ENCODE results near the gene PXMP4.

Gene PXMP4

GRCh38 chr20:33687370-33687915 is 32.7 kb downstream of the PXMP4 start:
- no peak for TF ChIP-seq CTCF (IDR thresholded peaks at IDR 0.05)
- Histone ChIP-seq H3K27me3 (ENCODE audit: control insufficient read depth, insufficient read depth, low read length) (no peaks in the 10 kb centered on the region), H3K36me3 (ENCODE audit: control insufficient read depth, insufficient read depth, low read length) (no peaks in the 10 kb centered on the region), H3K9ac (no peak overlapping the region), H2AFZ (peak overlapping the region; percentile 96), H3K79me2 (no peaks in the 10 kb centered on the region), H3K9me3 (ENCODE audit: control insufficient read depth, low read length) (no peaks in the 10 kb centered on the region), H3K4me2 (ENCODE audit: low read length) (no peak overlapping the region), H3K4me1 (peaks cover 8% of the 10 kb centered on the region), H3K4me3 (ENCODE audit: low read depth, low read length) (no peak overlapping the region), H3K27ac (no peak overlapping the region)

GRCh38 chr20:33686984-33687366 is 33.1 kb downstream of the PXMP4 start:
- no peak overlapping the region for H3K4me3 ChIP-seq (ENCODE audit: low read depth, low read length)
- H3K27ac ChIP-seq: peak overlapping the region; percentile 42
- H3K9ac ChIP-seq: no peak overlapping the region

GRCh38 chr20:33686100-33686983 is 33.8 kb downstream of the PXMP4 start, which contains the start of gene E2F1:
Gene E2F1, minus strand, starts transcription at chr20:33686385. Its CDS starts 121 bp downstream, at chr20:33686264.
- peak within 1 kb of the TSS; percentile 42 for H3K27ac ChIP-seq
- H3K36me3 ChIP-seq (ENCODE audit: control insufficient read depth, insufficient read depth, low read length): no peaks in the 10 kb centered on the region
- no peaks in the 10 kb centered on the region for H3K27me3 ChIP-seq (ENCODE audit: control insufficient read depth, insufficient read depth, low read length)
- TF ChIP-seq CTCF (IDR thresholded peaks at IDR 0.05): peak; percentile 53
- H3K4me2 ChIP-seq (ENCODE audit: low read length): peak within 1 kb of the TSS; percentile 77
- no peaks in the 10 kb centered on the region for H3K79me2 ChIP-seq
- peak within 1 kb of the TSS; percentile 29 for H3K4me3 ChIP-seq (ENCODE audit: low read depth, low read length)
- no peaks in the 10 kb centered on the region for H3K9me3 ChIP-seq (ENCODE audit: control insufficient read depth, low read length)
- H2AFZ ChIP-seq: peak within 1 kb of the TSS; percentile 96
- no peak within 1 kb of the TSS for H3K9ac ChIP-seq
- H3K4me1 ChIP-seq: peaks cover 8% of the 10 kb centered on the region

More at GRCh38 chr20:33686984-33687366, 33.1 kb downstream of the PXMP4 start:
- Histone ChIP-seq H3K4me1 (peaks cover 8% of the 10 kb centered on the region), H3K27me3 (ENCODE audit: control insufficient read depth, insufficient read depth, low read length) (no peaks in the 10 kb centered on the region), H3K9me3 (ENCODE audit: control insufficient read depth, low read length) (no peaks in the 10 kb centered on the region), H3K4me2 (ENCODE audit: low read length) (peak overlapping the region; percentile 77), H3K36me3 (ENCODE audit: control insufficient read depth, insufficient read depth, low read length) (no peaks in the 10 kb centered on the region), H3K79me2 (no peaks in the 10 kb centered on the region), H2AFZ (peak overlapping the region; percentile 96)
- no peak for TF ChIP-seq CTCF (IDR thresholded peaks at IDR 0.05)

GRCh38 chr20:33685328-33686099 is 34.6 kb downstream of the PXMP4 start:
- H2AFZ ChIP-seq: peak overlapping the region; percentile 53
- H3K79me2 ChIP-seq: no peaks in the 10 kb centered on the region
- H3K9me3 ChIP-seq (ENCODE audit: control insufficient read depth, low read length): no peaks in the 10 kb centered on the region
- H3K4me3 ChIP-seq (ENCODE audit: low read depth, low read length): no peak overlapping the region
- TF ChIP-seq CTCF (IDR thresholded peaks at IDR 0.05): no peak
- H3K27me3 ChIP-seq (ENCODE audit: control insufficient read depth, insufficient read depth, low read length): no peaks in the 10 kb centered on the region
- peaks cover 8% of the 10 kb centered on the region for H3K4me1 ChIP-seq
- no peak overlapping the region for H3K27ac ChIP-seq
- H3K36me3 ChIP-seq (ENCODE audit: control insufficient read depth, insufficient read depth, low read length): no peaks in the 10 kb centered on the region
- H3K4me2 ChIP-seq (ENCODE audit: low read length): peak overlapping the region; percentile 10
- no peak overlapping the region for H3K9ac ChIP-seq
